ENCODE measurements around the gene FOXP1. TPM values are rescaled to one million over a fixed set of nuclear protein-coding genes. Genes with fewer than 3 reads are reported as not detected.

Gene FOXP1
- total and polyA plus RNA-seq, 2 donors from 2014 or later, result 6.7 to 87.2 TPM

DNA sequence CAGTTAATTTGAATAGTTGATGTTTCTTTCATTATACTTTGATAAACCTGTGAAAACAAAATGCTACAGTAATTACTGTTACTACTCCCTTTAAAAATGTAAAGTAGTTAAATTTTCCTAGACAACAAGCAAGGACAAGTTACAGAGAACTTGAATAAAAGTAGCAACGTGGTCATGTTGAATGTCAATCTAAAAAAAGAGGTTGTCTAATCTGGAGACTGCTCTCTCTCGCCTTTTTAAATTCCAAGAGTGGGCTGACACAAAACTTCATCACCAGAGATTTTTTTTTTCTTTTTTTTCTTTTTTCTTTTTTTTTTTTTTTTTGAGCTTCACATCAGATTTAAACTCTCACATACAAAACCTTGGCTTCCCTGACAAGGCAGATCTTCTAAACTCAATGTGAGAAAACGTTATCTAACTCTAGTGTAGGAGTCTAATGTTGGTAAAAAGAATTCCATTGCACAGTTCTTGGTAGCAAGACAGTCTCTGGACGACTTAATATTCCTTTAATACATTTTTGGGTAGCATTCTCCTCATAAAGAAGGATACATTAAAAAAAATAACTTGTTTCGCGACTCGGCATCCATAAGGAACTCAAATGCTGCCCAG lies 4.1 kb downstream of the FOXP1 start:
- intact Hi-C loops (cut with DNase I), result no loop called here
- no peak for DNase-seq
- Histone ChIP-seq H3K9me3 (ENCODE audit: control insufficient read depth in 2 of 3, insufficient read depth in 1 of 3, low read length in 3 of 3) (no peaks in the 10 kb centered on the region), H3K9ac (ENCODE audit: low read length in 3 of 3) (no peak overlapping the region), H3K36me3 (ENCODE audit: control insufficient read depth in 2 of 3, insufficient read depth in 3 of 3, low read length in 3 of 3) (no peaks in the 10 kb centered on the region), H3K27me3 (ENCODE audit: control insufficient read depth, insufficient read depth, low read length) (no peaks in the 10 kb centered on the region), H3K4me3 (ENCODE audit: low read length in 3 of 3) (peak overlapping the region in 1 of 3 donors; percentile 28), H3K4me1 (ENCODE audit: control insufficient read depth in 2 of 3, insufficient read depth in 2 of 3, low read depth in 1 of 3, low read length in 3 of 3) (peaks cover 0 to 2% (median 0%) of the 10 kb centered on the region in 3 donors), H3K27ac (ENCODE audit: low read depth in 2 of 2, low read length in 2 of 2) (no peak overlapping the region)
- no peak for FAIRE-seq
- TF ChIP-seq, protein P1, sequence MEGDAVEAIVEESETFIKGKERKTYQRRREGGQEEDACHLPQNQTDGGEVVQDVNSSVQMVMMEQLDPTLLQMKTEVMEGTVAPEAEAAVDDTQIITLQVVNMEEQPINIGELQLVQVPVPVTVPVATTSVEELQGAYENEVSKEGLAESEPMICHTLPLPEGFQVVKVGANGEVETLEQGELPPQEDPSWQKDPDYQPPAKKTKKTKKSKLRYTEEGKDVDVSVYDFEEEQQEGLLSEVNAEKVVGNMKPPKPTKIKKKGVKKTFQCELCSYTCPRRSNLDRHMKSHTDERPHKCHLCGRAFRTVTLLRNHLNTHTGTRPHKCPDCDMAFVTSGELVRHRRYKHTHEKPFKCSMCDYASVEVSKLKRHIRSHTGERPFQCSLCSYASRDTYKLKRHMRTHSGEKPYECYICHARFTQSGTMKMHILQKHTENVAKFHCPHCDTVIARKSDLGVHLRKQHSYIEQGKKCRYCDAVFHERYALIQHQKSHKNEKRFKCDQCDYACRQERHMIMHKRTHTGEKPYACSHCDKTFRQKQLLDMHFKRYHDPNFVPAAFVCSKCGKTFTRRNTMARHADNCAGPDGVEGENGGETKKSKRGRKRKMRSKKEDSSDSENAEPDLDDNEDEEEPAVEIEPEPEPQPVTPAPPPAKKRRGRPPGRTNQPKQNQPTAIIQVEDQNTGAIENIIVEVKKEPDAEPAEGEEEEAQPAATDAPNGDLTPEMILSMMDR (IDR thresholded peaks at IDR 0.05; ENCODE audit: borderline replicate concordance, extremely low read depth, insufficient read depth), result no peak

DNA sequence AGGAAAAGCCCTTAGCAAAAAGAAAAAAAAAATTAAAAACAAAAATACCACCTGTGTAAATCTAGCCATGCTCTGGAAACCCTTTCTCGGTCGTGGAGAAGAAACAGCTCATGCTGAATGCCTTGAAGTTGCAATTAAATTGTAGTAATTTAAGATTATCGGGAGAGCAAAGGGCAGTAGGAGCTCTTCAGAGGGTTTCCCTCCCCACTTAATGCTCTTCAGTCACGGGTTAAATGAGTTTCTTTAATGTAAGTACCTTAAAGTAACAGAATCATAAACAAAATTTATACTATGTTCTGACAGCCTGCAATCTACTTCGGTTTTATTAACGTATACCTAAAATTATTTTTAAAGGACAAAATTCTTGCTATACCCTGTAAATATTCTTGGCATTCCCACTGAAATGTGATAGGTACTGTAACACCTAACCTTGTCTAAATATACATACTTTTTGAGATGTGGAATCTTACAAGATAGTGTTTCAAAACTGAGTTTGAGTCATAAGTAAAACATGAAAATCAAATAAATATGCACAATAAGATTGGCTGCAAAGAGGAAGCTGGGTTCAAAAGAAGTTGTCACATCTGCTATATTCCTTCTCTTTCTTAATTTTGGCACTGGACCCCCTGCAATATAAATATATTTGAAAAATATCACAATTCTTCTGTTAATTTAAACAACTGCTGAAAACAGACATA lies 5.3 kb downstream of the FOXP1 start:
- H3K4me1 ChIP-seq (ENCODE audit: control insufficient read depth in 2 of 3, insufficient read depth in 2 of 3, low read depth in 1 of 3, low read length in 3 of 3), result peaks cover 0 to 2% (median 0%) of the 10 kb centered on the region in 3 donors
- no peak for FAIRE-seq

DNA sequence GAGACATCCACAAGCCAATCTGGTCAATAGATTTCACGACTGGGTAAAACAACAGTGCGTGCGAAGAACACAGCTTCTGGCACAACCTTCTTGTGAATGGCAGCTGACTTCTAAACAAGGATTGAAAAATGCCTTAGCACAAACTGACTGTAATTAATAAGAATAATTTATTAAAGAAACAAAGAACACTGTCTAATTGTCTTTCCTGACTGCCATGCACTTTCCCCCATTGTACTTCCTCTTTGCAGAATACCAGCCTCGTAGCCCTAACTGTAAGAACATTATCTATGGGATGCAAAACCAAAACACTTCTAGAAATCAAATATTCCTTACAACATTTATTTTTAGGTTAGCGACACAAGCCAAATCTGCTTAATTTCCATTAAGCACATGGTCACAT lies 6.5 kb downstream of the FOXP1 start:
- no peak for FAIRE-seq

More for the DNA sequence above, 5.3 kb downstream of the FOXP1 start:
- Histone ChIP-seq H3K9ac (ENCODE audit: low read length in 3 of 3) (no peak overlapping the region), H3K9me3 (ENCODE audit: control insufficient read depth in 2 of 3, insufficient read depth in 1 of 3, low read length in 3 of 3) (no peaks in the 10 kb centered on the region), H3K27ac (ENCODE audit: low read depth in 2 of 2, low read length in 2 of 2) (no peak overlapping the region), H3K4me3 (ENCODE audit: low read length in 3 of 3) (no peak overlapping the region), H3K27me3 (ENCODE audit: control insufficient read depth, insufficient read depth, low read length) (no peaks in the 10 kb centered on the region), H3K36me3 (ENCODE audit: control insufficient read depth in 2 of 3, insufficient read depth in 3 of 3, low read length in 3 of 3) (no peaks in the 10 kb centered on the region)
- intact Hi-C loops (cut with DNase I), result no loop called here
- TF ChIP-seq, protein P1 (IDR thresholded peaks at IDR 0.05; ENCODE audit: borderline replicate concordance, extremely low read depth, insufficient read depth), result no peak
- DNase-seq, result peak in 2 of 5 donors; percentile 45 to 49

More for the DNA sequence above, 6.5 kb downstream of the FOXP1 start:
- no peaks in the 10 kb centered on the region for H3K9me3 ChIP-seq (ENCODE audit: control insufficient read depth in 2 of 3, insufficient read depth in 1 of 3, low read length in 3 of 3)
- H3K9ac ChIP-seq (ENCODE audit: low read length in 3 of 3), result no peak overlapping the region
- DNase-seq, result no peak
- peaks cover 0 to 2% (median 0%) of the 10 kb centered on the region in 3 donors for H3K4me1 ChIP-seq (ENCODE audit: control insufficient read depth in 2 of 3, insufficient read depth in 2 of 3, low read depth in 1 of 3, low read length in 3 of 3)
- intact Hi-C loops (cut with DNase I), result no loop called here
- H3K36me3 ChIP-seq (ENCODE audit: control insufficient read depth in 2 of 3, insufficient read depth in 3 of 3, low read length in 3 of 3), result no peaks in the 10 kb centered on the region
- H3K27me3 ChIP-seq (ENCODE audit: control insufficient read depth, insufficient read depth, low read length), result no peaks in the 10 kb centered on the region
- no peak overlapping the region for H3K4me3 ChIP-seq (ENCODE audit: low read length in 3 of 3)
- no peak overlapping the region for H3K27ac ChIP-seq (ENCODE audit: low read depth in 2 of 2, low read length in 2 of 2)
- TF ChIP-seq, protein P1 (IDR thresholded peaks at IDR 0.05; ENCODE audit: borderline replicate concordance, extremely low read depth, insufficient read depth), result no peak
